HepG2 (cell line): ENCODE results near the gene RHBDF2. TPM values are rescaled to one million over a fixed set of nuclear protein-coding genes. Genes with fewer than 3 reads are reported as not detected.
A peak's percentile ranks its signal among the peaks of the same experiment; 100 is the strongest.

Source experiments
- DPF2 ChIP-seq: sonication (generic); formaldehyde crosslinking; IDR thresholded peaks from 2 replicates; pipeline ENCODE4 v1.4.0; 2020; ENCODE audit warnings: mild to moderate bottlenecking, low read depth, missing genetic modification reagents, borderline replicate concordance
- FOXA1 ChIP-seq, 2 experiments: fragments of 450-650 bp in 1 of 2; sonication (generic) in 1 of 2; formaldehyde crosslinking in 1 of 2; IDR thresholded peaks; 2 replicates each; pipeline versions ENCODE4 v1.4.0 to v1.6.1; 2016 to 2020; ENCODE audit warnings: missing genetic modification reagents in 1 of 2
- MAFF ChIP-seq: IDR thresholded peaks from 2 replicates; pipeline ENCODE4 v1.6.1; 2011; ENCODE audit warnings: low read depth, low read length, improper control_type of control experiment
- MED1 ChIP-seq: sonication (generic); formaldehyde crosslinking; IDR thresholded peaks from 2 replicates; pipeline ENCODE4 v1.4.0; 2020; ENCODE audit warnings: missing genetic modification reagents
- MEIS1 ChIP-seq: sonication (generic); formaldehyde crosslinking; IDR thresholded peaks from 2 replicates; pipeline ENCODE4 v1.9.0; 2021; ENCODE audit warnings: mild to moderate bottlenecking, missing genetic modification reagents, moderate library complexity, borderline replicate concordance
- NFIB ChIP-seq: sonication (generic); formaldehyde crosslinking; IDR thresholded peaks from 2 replicates; pipeline ENCODE4 v1.9.0; 2021; ENCODE audit warnings: missing genetic modification reagents, mild to moderate bottlenecking, borderline replicate concordance
- NFYC ChIP-seq: IDR thresholded peaks from 2 replicates; pipeline ENCODE4 v1.6.1; 2016; ENCODE audit warnings: missing genetic modification reagents, missing compliant biosample characterization
- PHB2 ChIP-seq: fragments of 450-650 bp; IDR thresholded peaks from 2 replicates; pipeline ENCODE4 v1.6.1; 2018; ENCODE audit not compliant: partially characterized antibody
- RCOR2 ChIP-seq: IDR thresholded peaks from 2 replicates; pipeline ENCODE4 v1.6.1; 2016; ENCODE audit warnings: missing biosample characterization, missing genetic modification reagents
- SP1 ChIP-seq, 2 experiments: fragments of 450-650 bp in 1 of 2; sonication (generic) in 1 of 2; formaldehyde crosslinking in 1 of 2; IDR thresholded peaks; 2 replicates each; pipeline versions ENCODE4 v1.4.0 to v1.6.1; 2016 to 2020; ENCODE audit warnings: missing genetic modification reagents in 1 of 2
- TCF7 ChIP-seq: sonication (generic); IDR thresholded peaks from 2 replicates; pipeline ENCODE4 v1.6.1; 2016; ENCODE audit warnings: antibody characterized with exemption, low read depth
- YEATS2 ChIP-seq: sonication (generic); formaldehyde crosslinking; IDR thresholded peaks from 2 replicates; pipeline ENCODE4 v1.4.0; 2020; ENCODE audit warnings: missing genetic modification reagents, borderline replicate concordance
- ZNF382 ChIP-seq: sonication (generic); formaldehyde crosslinking; IDR thresholded peaks from 2 replicates; pipeline ENCODE4 v1.5.0; 2020; ENCODE audit warnings: missing genetic modification reagents, mild to moderate bottlenecking, borderline replicate concordance
- ZNF552 ChIP-seq: sonication (generic); formaldehyde crosslinking; IDR thresholded peaks from 2 replicates; pipeline ENCODE4 v1.9.0; 2022; ENCODE audit warnings: missing genetic modification reagents, mild to moderate bottlenecking, borderline replicate concordance
- ZNF556 ChIP-seq: sonication (generic); formaldehyde crosslinking; IDR thresholded peaks from 2 replicates; pipeline ENCODE4 v1.4.0; 2020; ENCODE audit warnings: mild to moderate bottlenecking, missing genetic modification reagents, borderline replicate concordance
- ZNF598 ChIP-seq: sonication (generic); formaldehyde crosslinking; IDR thresholded peaks from 2 replicates; pipeline ENCODE4 v1.5.1; 2020; ENCODE audit warnings: mild to moderate bottlenecking, missing genetic modification reagents, borderline replicate concordance
- polyA plus RNA-seq, 8 experiments: library from polyadenylated mRNA; depleted of rRNA in 3 of 8; stranded (reverse) in 7 of 8; unstranded in 1 of 8; fragments of >200 nt; fragmentation: Illumina TruSeq in 4 of 8; extraction: Trizol in 4 of 8; gene quantifications; 2 replicates each; pipeline versions ENCODE4 v1.2.1 to v1.2.3, GENCODE V29; 2011 to 2016; ENCODE audit warnings: low read depth in 4 of 8, missing spikeins in 1 of 8, mixed read lengths in 1 of 8; ENCODE audit not compliant: insufficient read depth in 1 of 8
- total RNA-seq, 5 experiments: library from RNA; depleted of rRNA; stranded (reverse); fragments of >200 nt; fragmentation: Illumina TruSeq; extraction: Trizol; gene quantifications; 2 replicates each; pipeline ENCODE4 v1.2.3, GENCODE V29; 2016; ENCODE audit warnings: low read depth in 1 of 5
- TF ChIP-seq, protein P1 (sequence below): sonication (generic); formaldehyde crosslinking; IDR thresholded peaks from 2 replicates; pipeline ENCODE4 v1.4.0; 2020; ENCODE audit warnings: missing genetic modification reagents
- TF ChIP-seq, protein P2 (sequence below): IDR thresholded peaks from 2 replicates; pipeline ENCODE4 v1.6.1; 2016; ENCODE audit warnings: low read depth, control low read depth
- TF ChIP-seq, protein P3 (sequence below): sonication (generic); formaldehyde crosslinking; IDR thresholded peaks from 2 replicates; pipeline ENCODE4 v1.8.0; 2022; ENCODE audit warnings: missing genetic modification reagents, mild to moderate bottlenecking, borderline replicate concordance
- TF ChIP-seq, protein P4 (sequence below): sonication (generic); formaldehyde crosslinking; IDR thresholded peaks from 2 replicates; pipeline ENCODE4 v1.5.1; 2020; ENCODE audit warnings: missing genetic modification reagents, mild to moderate bottlenecking, borderline replicate concordance
- TF ChIP-seq, protein P5 (sequence below): sonication (generic); formaldehyde crosslinking; IDR thresholded peaks from 2 replicates; pipeline ENCODE4 v1.5.0; 2020; ENCODE audit warnings: missing genetic modification reagents

The RHBDF2 gene
- total and polyA plus RNA-seq, 2 of the 13 experiments (the other 11 are each of a cell fraction or from before 2014, with no cell fraction given): 7.8 to 24.2 TPM

DNA sequence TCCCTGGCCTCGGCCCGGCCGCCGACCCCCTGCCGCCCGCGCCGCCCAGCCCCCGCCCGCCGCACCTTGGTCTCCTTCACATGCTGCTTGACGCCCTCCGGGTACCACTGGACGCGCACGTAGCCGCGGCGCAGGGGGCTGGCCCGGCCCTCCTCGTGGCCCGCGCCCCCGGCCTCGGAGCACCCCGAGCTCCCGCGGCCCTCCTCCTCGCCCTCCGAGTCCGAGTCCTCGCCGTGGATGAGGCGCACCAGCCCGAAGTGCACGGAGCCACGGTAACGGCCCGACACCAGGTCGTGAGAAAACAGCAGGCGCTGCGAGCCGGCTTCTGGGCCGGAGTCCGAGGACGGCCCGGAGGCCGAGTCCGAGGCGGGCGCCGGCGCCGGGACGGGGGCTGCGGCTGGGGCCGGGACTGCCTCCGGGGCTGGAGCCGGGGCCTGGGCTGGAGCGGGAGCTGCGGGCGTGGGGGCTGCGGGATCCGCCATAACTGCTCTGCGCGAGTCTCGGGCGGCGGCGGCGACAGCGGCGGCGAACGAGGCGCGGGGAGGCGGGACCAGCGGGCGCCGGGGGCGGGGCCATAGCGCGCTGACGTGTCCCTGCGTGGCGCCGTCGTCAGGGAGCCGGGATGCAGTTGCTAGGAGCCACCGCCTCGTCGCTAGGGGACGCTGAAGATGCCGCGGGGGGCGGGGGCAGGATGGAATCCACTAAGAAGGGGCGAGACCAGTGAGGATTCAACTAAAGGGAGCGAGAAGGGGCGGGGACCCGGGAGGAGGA is 48.4 kb downstream of the RHBDF2 start, which contains the start of gene UBE2O (continued):
- TF ChIP-seq ZNF556 (CRISPR knock-in tag): peak; percentile 84; the same call in 1 of the 2 replicates
- TF ChIP-seq, protein P1, sequence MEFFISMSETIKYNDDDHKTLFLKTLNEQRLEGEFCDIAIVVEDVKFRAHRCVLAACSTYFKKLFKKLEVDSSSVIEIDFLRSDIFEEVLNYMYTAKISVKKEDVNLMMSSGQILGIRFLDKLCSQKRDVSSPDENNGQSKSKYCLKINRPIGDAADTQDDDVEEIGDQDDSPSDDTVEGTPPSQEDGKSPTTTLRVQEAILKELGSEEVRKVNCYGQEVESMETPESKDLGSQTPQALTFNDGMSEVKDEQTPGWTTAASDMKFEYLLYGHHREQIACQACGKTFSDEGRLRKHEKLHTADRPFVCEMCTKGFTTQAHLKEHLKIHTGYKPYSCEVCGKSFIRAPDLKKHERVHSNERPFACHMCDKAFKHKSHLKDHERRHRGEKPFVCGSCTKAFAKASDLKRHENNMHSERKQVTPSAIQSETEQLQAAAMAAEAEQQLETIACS (CRISPR knock-in tag): peak; percentile 62; the same call in 1 of the 2 replicates
- no peak for TF ChIP-seq NFYC (CRISPR knock-in tag)
- no peak for TF ChIP-seq SP1 (IDR thresholded peaks at IDR 0.05)
- peak; percentile 85 for TF ChIP-seq SP1 (CRISPR knock-in tag; IDR thresholded peaks at IDR 0.05)
- TF ChIP-seq, protein P2, sequence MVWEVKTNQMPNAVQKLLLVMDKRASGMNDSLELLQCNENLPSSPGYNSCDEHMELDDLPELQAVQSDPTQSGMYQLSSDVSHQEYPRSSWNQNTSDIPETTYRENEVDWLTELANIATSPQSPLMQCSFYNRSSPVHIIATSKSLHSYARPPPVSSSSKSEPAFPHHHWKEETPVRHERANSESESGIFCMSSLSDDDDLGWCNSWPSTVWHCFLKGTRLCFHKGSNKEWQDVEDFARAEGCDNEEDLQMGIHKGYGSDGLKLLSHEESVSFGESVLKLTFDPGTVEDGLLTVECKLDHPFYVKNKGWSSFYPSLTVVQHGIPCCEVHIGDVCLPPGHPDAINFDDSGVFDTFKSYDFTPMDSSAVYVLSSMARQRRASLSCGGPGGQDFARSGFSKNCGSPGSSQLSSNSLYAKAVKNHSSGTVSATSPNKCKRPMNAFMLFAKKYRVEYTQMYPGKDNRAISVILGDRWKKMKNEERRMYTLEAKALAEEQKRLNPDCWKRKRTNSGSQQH (CRISPR knock-in tag): no peak
- TF ChIP-seq RCOR2 (CRISPR knock-in tag): peak; percentile 83; the same call in 1 of the 2 replicates
- no peak for TF ChIP-seq NFIB
- TF ChIP-seq, protein P3, sequence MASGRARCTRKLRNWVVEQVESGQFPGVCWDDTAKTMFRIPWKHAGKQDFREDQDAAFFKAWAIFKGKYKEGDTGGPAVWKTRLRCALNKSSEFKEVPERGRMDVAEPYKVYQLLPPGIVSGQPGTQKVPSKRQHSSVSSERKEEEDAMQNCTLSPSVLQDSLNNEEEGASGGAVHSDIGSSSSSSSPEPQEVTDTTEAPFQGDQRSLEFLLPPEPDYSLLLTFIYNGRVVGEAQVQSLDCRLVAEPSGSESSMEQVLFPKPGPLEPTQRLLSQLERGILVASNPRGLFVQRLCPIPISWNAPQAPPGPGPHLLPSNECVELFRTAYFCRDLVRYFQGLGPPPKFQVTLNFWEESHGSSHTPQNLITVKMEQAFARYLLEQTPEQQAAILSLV (CRISPR knock-in tag): 0 out of 2 replicates have a peak, but pooled peaks have one; percentile 71
- peak; percentile 10; the same call in 1 of the 2 replicates for TF ChIP-seq MED1
- no peak for TF ChIP-seq PHB2
- TF ChIP-seq, protein P4, sequence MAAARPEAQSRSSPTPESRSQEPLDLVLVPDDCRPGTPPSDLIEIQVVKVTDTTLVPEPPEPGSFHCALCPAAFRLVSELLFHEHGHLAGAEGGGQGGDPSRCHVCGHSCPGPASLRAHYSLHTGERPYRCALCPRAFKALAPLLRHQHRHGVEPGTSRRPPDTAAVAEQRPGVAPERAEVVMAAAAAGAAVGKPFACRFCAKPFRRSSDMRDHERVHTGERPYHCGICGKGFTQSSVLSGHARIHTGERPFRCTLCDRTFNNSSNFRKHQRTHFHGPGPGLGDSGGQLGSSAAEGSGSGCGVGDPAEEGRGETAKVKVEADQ: peak; percentile 56
- no peak for TF ChIP-seq TCF7
- TF ChIP-seq YEATS2 (CRISPR knock-in tag): no peak
- no peak for TF ChIP-seq ZNF382 (CRISPR knock-in tag)
- TF ChIP-seq, protein P5, sequence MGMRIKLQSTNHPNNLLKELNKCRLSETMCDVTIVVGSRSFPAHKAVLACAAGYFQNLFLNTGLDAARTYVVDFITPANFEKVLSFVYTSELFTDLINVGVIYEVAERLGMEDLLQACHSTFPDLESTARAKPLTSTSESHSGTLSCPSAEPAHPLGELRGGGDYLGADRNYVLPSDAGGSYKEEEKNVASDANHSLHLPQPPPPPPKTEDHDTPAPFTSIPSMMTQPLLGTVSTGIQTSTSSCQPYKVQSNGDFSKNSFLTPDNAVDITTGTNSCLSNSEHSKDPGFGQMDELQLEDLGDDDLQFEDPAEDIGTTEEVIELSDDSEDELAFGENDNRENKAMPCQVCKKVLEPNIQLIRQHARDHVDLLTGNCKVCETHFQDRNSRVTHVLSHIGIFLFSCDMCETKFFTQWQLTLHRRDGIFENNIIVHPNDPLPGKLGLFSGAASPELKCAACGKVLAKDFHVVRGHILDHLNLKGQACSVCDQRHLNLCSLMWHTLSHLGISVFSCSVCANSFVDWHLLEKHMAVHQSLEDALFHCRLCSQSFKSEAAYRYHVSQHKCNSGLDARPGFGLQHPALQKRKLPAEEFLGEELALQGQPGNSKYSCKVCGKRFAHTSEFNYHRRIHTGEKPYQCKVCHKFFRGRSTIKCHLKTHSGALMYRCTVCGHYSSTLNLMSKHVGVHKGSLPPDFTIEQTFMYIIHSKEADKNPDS (CRISPR knock-in tag): no peak; the same call in 1 of the 2 replicates
- TF ChIP-seq DPF2 (CRISPR knock-in tag): 0 out of 2 replicates have a peak, but pooled peaks have one; percentile 27
- no peak for TF ChIP-seq MAFF
- 0 out of 2 replicates have a peak, but pooled peaks have one; percentile 38 for TF ChIP-seq ZNF598 (CRISPR knock-in tag)
- no peak for TF ChIP-seq FOXA1 (IDR thresholded peaks at IDR 0.05)
- 0 out of 2 replicates have a peak, but pooled peaks have one; percentile 7 for TF ChIP-seq FOXA1 (CRISPR knock-in tag; IDR thresholded peaks at IDR 0.05)
- TF ChIP-seq MEIS1 (CRISPR knock-in tag): no peak
- no peak for TF ChIP-seq ZNF552 (CRISPR knock-in tag)
